Ovary (tissue), 9 donors: ENCODE data around the gene TSHZ2. TPM values are rescaled to one million over a fixed set of nuclear protein-coding genes. Genes with fewer than 3 reads are reported as not detected.

Experiments
- DNase-seq, 5 donors: peaks; one replicate each; pipeline ENCODE4 v3.0.0-alpha.2; 2019 to 2020
- H3K27ac ChIP-seq, 2 donors: fragments of 200-600 bp; one replicate each; pipeline versions ENCODE4 v1.5.1 to v1.8.0; 2019 to 2022
- H3K27me3 ChIP-seq: fragments of 200-600 bp; one replicate; pipeline ENCODE4 v1.8.0; 2022
- H3K36me3 ChIP-seq: fragments of 200-600 bp; sonication (generic); one replicate; pipeline ENCODE4 v1.5.1; 2019
- H3K4me1 ChIP-seq: one replicate; pipeline ENCODE4 v1.8.1; 2013; ENCODE audit warnings: mild to moderate bottlenecking, moderate library complexity; ENCODE audit not compliant: insufficient read depth
- H3K4me3 ChIP-seq: fragments of 200-600 bp; sonication (generic); one replicate; pipeline ENCODE4 v1.5.1; 2017
- H3K9me3 ChIP-seq, 2 donors: fragments of 200-600 bp in 1 of 2; sonication (generic) in 1 of 2; one replicate each; pipeline versions ENCODE4 v1.5.1 to v1.8.1; 2013 to 2019; ENCODE audit warnings: mild to moderate bottlenecking in 1 of 2, moderate library complexity in 1 of 2
- CTCF ChIP-seq, 3 donors: fragments of 450-650 bp in 2 of 3; fragments of 200-600 bp in 1 of 3; IDR thresholded peaks; one replicate each; pipeline versions ENCODE4 v1.5.1 to v1.8.0; 2016 to 2022; ENCODE audit warnings: antibody characterized with exemption in 3 of 3, mild to moderate bottlenecking in 1 of 3
- EP300 ChIP-seq: sonication (generic); formaldehyde crosslinking; IDR thresholded peaks from one replicate; pipeline ENCODE4 v1.6.1; 2017; ENCODE audit warnings: antibody characterized with exemption
- POLR2A ChIP-seq: fragments of 450-650 bp; IDR thresholded peaks from one replicate; pipeline ENCODE4 v1.6.1; 2017; ENCODE audit warnings: antibody characterized with exemption, mild to moderate bottlenecking, moderate library complexity
- WGBS, 3 donors: extraction: QIAGEN DNeasy Blood & Tissue Kit in 1 of 3; methylation state at CpG; one replicate each; pipeline versions ENCODE4 v1.1.5 to v1.1.7; 2013 to 2017; 5-methylcytosine and 5-hydroxymethylcytosine counted together
- intact Hi-C, 4 donors: fragments of 100-400 bp; cut with DNase I; formaldehyde crosslinking; loops; one replicate each; pipeline versions ENCODE4 v1.11.0 to v1.15.1; 2022 to 2023
- polyA plus RNA-seq, 2 donors: library from polyadenylated mRNA; stranded (reverse); fragments of 200-250 nt in 1 of 2; fragments of 350-450 nt in 1 of 2; fragmentation: Illumina TruSeq in 1 of 2; extraction: RNeasy Lipid Tissue Mini Kit (QIAGEN cat#74804) in 1 of 2; gene quantifications; one replicate each; pipeline ENCODE4 v1.2.3, GENCODE V29; 2013 to 2014
- total RNA-seq, 7 donors: library from RNA; depleted of rRNA in 2 of 7; stranded (reverse); fragments of >200 nt in 2 of 7; fragmentation: NEBNext Ultra II Directional in 3 of 7; extraction: Animal tissue kit (Norgen Biotek cat#: 25700) in 3 of 7; gene quantifications; one replicate each; pipeline versions ENCODE4 v1.1.0 to v1.2.4, GENCODE V29; 2016 to 2023
- donor health status: DM: no; HTN: no; CAD: no; lungs with moderate emphysema.
- donor health status: DM: no; HTN: no; CAD: no.
- donor health status: Bipolar disorder and iron deficiency.
- donor health status: DM: yes; HTN: yes; CAD: no.
- donor health status: DM: no; HTN: no; CAD: no.
- donor health status: DM: yes; HTN: yes; CAD: no.

Gene TSHZ2
- total and polyA plus RNA-seq, 9 donors, result 18.2 to 113 (median 40.2) TPM

GRCh38 chr20:53283011-53283410, 310.9 kb downstream of the TSHZ2 start:
- intact Hi-C loops, result no loop called here
- H3K4me3 ChIP-seq, result no peak overlapping the region
- H3K4me1 ChIP-seq, result peaks cover 2% of the 10 kb centered on the region
- DNase-seq, result no peak
- WGBS, 3 donors, result 87 to 96% (median 92%) methylated on average over 2 of the region's 2 CpGs
- TF ChIP-seq EP300 (no peak), CTCF (IDR thresholded peaks at IDR 0.05) (no peak), POLR2A (no peak)
- no peaks in the 10 kb centered on the region for H3K27me3 ChIP-seq
- H3K27ac ChIP-seq, result no peak overlapping the region
- H3K9me3 ChIP-seq, result no peaks in the 10 kb centered on the region
- no peaks in the 10 kb centered on the region for H3K36me3 ChIP-seq

GRCh38 chr20:53283597-53283996, 311.4 kb downstream of the TSHZ2 start:
- DNase-seq, result no peak
- intact Hi-C loops, result no loop called here
- H3K27ac ChIP-seq, result no peak overlapping the region
- H3K36me3 ChIP-seq, result no peaks in the 10 kb centered on the region
- H3K4me1 ChIP-seq, result peaks cover 2% of the 10 kb centered on the region
- WGBS, 3 donors, result 84 to 89% (median 84%) methylated on average over 3 of the region's 3 CpGs
- no peak overlapping the region for H3K4me3 ChIP-seq
- no peaks in the 10 kb centered on the region for H3K27me3 ChIP-seq
- TF ChIP-seq EP300 (no peak), CTCF (IDR thresholded peaks at IDR 0.05) (no peak), POLR2A (no peak)
- no peaks in the 10 kb centered on the region for H3K9me3 ChIP-seq

- peaks cover 2% of the 10 kb centered on the region for H3K4me1 ChIP-seq
- no peak for DNase-seq
- intact Hi-C loops, result no loop called here
- H3K27me3 ChIP-seq, result no peaks in the 10 kb centered on the region
- no peak for TF ChIP-seq POLR2A
- no peak for TF ChIP-seq EP300
- TF ChIP-seq CTCF (IDR thresholded peaks at IDR 0.05), result no peak
- no peaks in the 10 kb centered on the region for H3K36me3 ChIP-seq
- no peak overlapping the region for H3K27ac ChIP-seq
- WGBS, 3 donors, result 87 to 93% (median 91%) methylated on average over 11 of the region's 11 CpGs
- H3K9me3 ChIP-seq, result no peaks in the 10 kb centered on the region
- no peak overlapping the region for H3K4me3 ChIP-seq
These were observed 312.1 kb downstream of the TSHZ2 start for GRCh38 chr20:53284256-53284655.

- Histone ChIP-seq H3K9me3 (no peaks in the 10 kb centered on the region), H3K4me3 (no peak overlapping the region), H3K36me3 (no peaks in the 10 kb centered on the region), H3K4me1 (peaks cover 2% of the 10 kb centered on the region), H3K27ac (no peak overlapping the region), H3K27me3 (no peaks in the 10 kb centered on the region)
- WGBS, 3 donors, result 85 to 88% (median 87%) methylated on average over 11 of the region's 11 CpGs
- intact Hi-C loops, result no loop called here
- no peak for TF ChIP-seq CTCF (IDR thresholded peaks at IDR 0.05)
- no peak for TF ChIP-seq EP300
- TF ChIP-seq POLR2A, result no peak
- DNase-seq, result no peak
These were observed 312.5 kb downstream of the TSHZ2 start for GRCh38 chr20:53284696-53285095.
